Kidney epithelial cell (primary cell): ENCODE results near the gene DUOX2. TPM values are rescaled to one million over a fixed set of nuclear protein-coding genes. Genes with fewer than 3 reads are reported as not detected.

Experiments
- DNase-seq: peaks from one replicate; pipeline ENCODE4 v3.0.0-alpha.2; 2010; ENCODE audit warnings: low read depth
- H3K27me3 ChIP-seq: 2 replicates; pipeline ENCODE4 v1.6.0; 2011; ENCODE audit warnings: low read length; ENCODE audit not compliant: control insufficient read depth, insufficient read depth
- H3K36me3 ChIP-seq: 2 replicates; pipeline ENCODE4 v1.5.1; 2011; ENCODE audit warnings: low read length; ENCODE audit not compliant: control insufficient read depth, insufficient read depth
- H3K4me3 ChIP-seq: 2 replicates; pipeline ENCODE4 v1.5.1; 2011; ENCODE audit warnings: low read depth, mild to moderate bottlenecking, control low read depth, low read length
- CTCF ChIP-seq: IDR thresholded peaks from 2 replicates; pipeline ENCODE4 v1.5.1; 2011; ENCODE audit warnings: mild to moderate bottlenecking, moderate library complexity, low read length, control low read depth, inconsistent platforms; ENCODE audit not compliant: insufficient read depth, poor library complexity, severe bottlenecking
- total RNA-seq: library from RNA; depleted of rRNA; stranded (reverse); fragments of >200 nt; gene quantifications from 2 replicates; pipeline ENCODE4 v1.2.3, GENCODE V29; 2015

DUOX2 gene
- total RNA-seq, 1 donor from 2014 or later: 0.08 TPM

GRCh38 chr15:45149060-45149459 is 35.1 kb upstream of the DUOX2 start:
- DNase-seq: no peak
- H3K27me3 ChIP-seq: peaks cover 4% of the 10 kb centered on the region
- no peak overlapping the region for H3K4me3 ChIP-seq
- TF ChIP-seq CTCF: no peak
- H3K36me3 ChIP-seq: no peaks in the 10 kb centered on the region

GRCh38 chr15:45148076-45149059 is 34.4 kb upstream of the DUOX2 start:
- TF ChIP-seq CTCF: no peak
- Histone ChIP-seq H3K4me3 (no peak overlapping the region), H3K27me3 (peaks cover 4% of the 10 kb centered on the region), H3K36me3 (no peaks in the 10 kb centered on the region)
- DNase-seq: no peak

- H3K36me3 ChIP-seq: no peaks in the 10 kb centered on the region
- DNase-seq: no peak
- H3K4me3 ChIP-seq: no peak overlapping the region
- H3K27me3 ChIP-seq: peaks cover 4% of the 10 kb centered on the region
- no peak for TF ChIP-seq CTCF
Observed at GRCh38 chr15:45147606-45148005, 33.6 kb upstream of the DUOX2 start.

- Histone ChIP-seq H3K27me3 (peaks cover 4% of the 10 kb centered on the region), H3K36me3 (no peaks in the 10 kb centered on the region), H3K4me3 (no peak overlapping the region)
- TF ChIP-seq CTCF: no peak
- no peak for DNase-seq
Observed at GRCh38 chr15:45146405-45146804, 32.4 kb upstream of the DUOX2 start.

- Histone ChIP-seq H3K4me3 (no peak overlapping the region), H3K27me3 (peaks cover 4% of the 10 kb centered on the region), H3K36me3 (no peaks in the 10 kb centered on the region)
- TF ChIP-seq CTCF: no peak
- DNase-seq: no peak
Observed at GRCh38 chr15:45144775-45145174, 30.8 kb upstream of the DUOX2 start.

GRCh38 chr15:45143946-45144345 is 30.0 kb upstream of the DUOX2 start:
- no peaks in the 10 kb centered on the region for H3K36me3 ChIP-seq
- DNase-seq: no peak
- no peak overlapping the region for H3K4me3 ChIP-seq
- no peak for TF ChIP-seq CTCF
- peaks cover 4% of the 10 kb centered on the region for H3K27me3 ChIP-seq
